Smooth muscle cell (in vitro differentiated cells): Measurements from ENCODE around the gene COX7B. TPM values are rescaled to one million over a fixed set of nuclear protein-coding genes. Genes with fewer than 3 reads are reported as not detected.

ENCODE experiments used
- DNase-seq: peaks from one replicate; lab custom pipeline; 2025; ENCODE audit not compliant: unreplicated experiment; lab: John Stamatoyannopoulos, UW
- H2AFZ ChIP-seq: fragments of 200-600 bp; sonication (generic); 2 replicates; pipeline ENCODE4 v1.6.0; 2016; ENCODE audit warnings: antibody characterized with exemption, low read depth, mild to moderate bottlenecking
- H3F3A ChIP-seq: fragments of 200-600 bp; sonication (generic); 2 replicates; pipeline ENCODE4 v1.6.0; 2017; ENCODE audit warnings: antibody characterized with exemption, low read depth
- H3K27ac ChIP-seq: fragments of 200-600 bp; sonication (generic); 2 replicates; pipeline ENCODE4 v1.5.1; 2016; ENCODE audit warnings: low read depth, mild to moderate bottlenecking
- H3K27me3 ChIP-seq: fragments of 200-600 bp; sonication (generic); 2 replicates; pipeline ENCODE4 v1.6.1; 2016; ENCODE audit warnings: low read depth, mild to moderate bottlenecking
- H3K36me3 ChIP-seq: fragments of 200-600 bp; sonication (generic); 2 replicates; pipeline ENCODE4 v1.5.1; 2016; ENCODE audit warnings: low read depth
- H3K4me1 ChIP-seq: fragments of 200-600 bp; sonication (generic); 2 replicates; pipeline ENCODE4 v1.5.1; 2016; ENCODE audit warnings: low read depth
- H3K4me2 ChIP-seq: fragments of 200-600 bp; sonication (generic); 2 replicates; pipeline ENCODE4 v1.6.0; 2016; ENCODE audit warnings: mild to moderate bottlenecking
- H3K4me3 ChIP-seq: fragments of 200-600 bp; sonication (generic); 2 replicates; pipeline ENCODE4 v1.5.1; 2016; ENCODE audit warnings: mild to moderate bottlenecking
- H3K79me2 ChIP-seq: fragments of 200-600 bp; sonication (generic); 2 replicates; pipeline ENCODE4 v1.6.0; 2016; ENCODE audit warnings: low read depth, mild to moderate bottlenecking
- H3K9ac ChIP-seq: fragments of 200-600 bp; sonication (generic); 2 replicates; pipeline ENCODE4 v1.6.0; 2016; ENCODE audit warnings: low read depth
- H3K9me3 ChIP-seq: fragments of 200-600 bp; sonication (generic); replicated peaks from 2 replicates; pipeline ENCODE4 v1.5.1; 2016; ENCODE audit warnings: low read depth
- H4K20me1 ChIP-seq: fragments of 200-600 bp; sonication (generic); 2 replicates; pipeline ENCODE4 v1.6.0; 2016; ENCODE audit warnings: low read depth
- CTCF ChIP-seq: fragments of 200-600 bp; sonication (generic); IDR thresholded peaks from 2 replicates; pipeline ENCODE4 v1.5.1; 2017; ENCODE audit warnings: borderline replicate concordance, mild to moderate bottlenecking, antibody characterized with exemption; ENCODE audit not compliant: insufficient read depth, poor library complexity, severe bottlenecking
- WGBS: methylation state at CpG from one replicate; pipeline ENCODE4 v1.1.7; 2016; ENCODE audit warnings: low lambda C conversion rate; 5-methylcytosine and 5-hydroxymethylcytosine counted together
- polyA plus RNA-seq: library from polyadenylated mRNA; unstranded; fragments of >200 nt; fragmentation: Nextera tagmentation; extraction: Ambion mirVana; gene quantifications from 2 replicates; pipeline ENCODE4 v1.2.1, GENCODE V29; 2016
- small RNA-seq: library from RNA; depleted of rRNA; stranded (forward); fragments of <200 nt; gene quantifications from one replicate; pipeline ENCODE3, GENCODE V24; 2014
- total RNA-seq: library from RNA; depleted of rRNA; stranded (reverse); fragments of >200 nt; gene quantifications from 2 replicates; pipeline ENCODE4 v1.2.3, GENCODE V29; 2014

COX7B gene
- total and polyA plus RNA-seq, 2 experiments from 2014 or later, result 483 to 503 TPM

- Histone ChIP-seq H3F3A (no peaks in the 10 kb centered on the region), H3K4me3 (no peak overlapping the region), H3K79me2 (no peaks in the 10 kb centered on the region), H4K20me1 (no peaks in the 10 kb centered on the region), H2AFZ (no peak overlapping the region), H3K9ac (no peak overlapping the region), H3K9me3 (peaks cover 3% of the 10 kb centered on the region), H3K4me1 (no peaks in the 10 kb centered on the region), H3K27me3 (no peaks in the 10 kb centered on the region), H3K27ac (no peak overlapping the region), H3K4me2 (no peak overlapping the region), H3K36me3 (no peaks in the 10 kb centered on the region)
- TF ChIP-seq CTCF, result no peak
- 72% methylated on average over 1 of the region's 1 CpG for WGBS
- DNase-seq, result no peak
Observed at GRCh38 chrX:77953708-77954107, 54.4 kb downstream of the COX7B start.

Small RNA genes within 50 kb of the gene (small RNA-seq; reads per million reads assigned to genes)
- gene RN7SL460P, result not detected

Other genes starting within 250 kb of the COX7B start
- gene ATRX, start 113.3 kb upstream of the COX7B start, total RNA-seq, result 79.2 and 115 TPM in 2 replicates
- 38.0 and 58.6 TPM in 2 replicates for gene ATRX, start 113.3 kb upstream of the COX7B start, polyA plus RNA-seq
- 122 and 129 TPM in 2 replicates for gene MAGT1, start 4.0 kb upstream of the COX7B start, total RNA-seq
- gene MAGT1, start 4.0 kb upstream of the COX7B start, polyA plus RNA-seq, result 39.3 and 48.0 TPM in 2 replicates
- 20.5 and 24.4 TPM in 2 replicates for gene ATP7A, start 11.2 kb downstream of the COX7B start, total RNA-seq
- gene ATP7A, start 11.2 kb downstream of the COX7B start, polyA plus RNA-seq, result 4.2 and 7.2 TPM in 2 replicates
- not detected in 2 replicates for gene PGAM4, start 70.2 kb downstream of the COX7B start, total RNA-seq
- not detected in 2 replicates for gene PGAM4, start 70.2 kb downstream of the COX7B start, polyA plus RNA-seq
- 460 and 608 TPM in 2 replicates for gene PGK1, start 204.8 kb downstream of the COX7B start, total RNA-seq
- 735 and 807 TPM in 2 replicates for gene PGK1, start 204.8 kb downstream of the COX7B start, polyA plus RNA-seq
- 27.7 and 28.8 TPM in 2 replicates for gene TAF9B, start 240.2 kb downstream of the COX7B start, total RNA-seq
- gene TAF9B, start 240.2 kb downstream of the COX7B start, polyA plus RNA-seq, result 12.3 and 15.9 TPM in 2 replicates